ENCODE results near the gene SMYD3. TPM values are rescaled to one million over a fixed set of nuclear protein-coding genes. Genes with fewer than 3 reads are reported as not detected.

Gene SMYD3
- total RNA-seq, 6 experiments from 2014 or later = 6.3 to 10.0 (median 6.6) TPM

GRCh38 chr1:246041360-246041759 lies 465.7 kb downstream of the SMYD3 start:
- 72% methylated on average over 5 of the region's 5 CpGs for WGBS (ENCODE audit: insufficient coverage, low coverage, low lambda C conversion rate, missing lambda C conversion rate)
- no peak for ATAC-seq
- H3K27me3 ChIP-seq = no peaks in the 10 kb centered on the region
- no peaks in the 10 kb centered on the region for H3K36me3 ChIP-seq
- no peak overlapping the region for H3K27ac ChIP-seq
- no peak for DNase-seq
- intact Hi-C loops (cut with DNase I) = no loop called here
- no peaks in the 10 kb centered on the region for H3K4me1 ChIP-seq
- TF ChIP-seq POLR2A (IDR thresholded peaks at IDR 0.05) = no peak
- no peak for TF ChIP-seq CTCF (IDR thresholded peaks at IDR 0.05)
- H3K9me3 ChIP-seq = no peaks in the 10 kb centered on the region
- H3K4me3 ChIP-seq = no peak overlapping the region

- no peak for ATAC-seq
- 83% methylated on average over 14 of the region's 15 CpGs for WGBS (ENCODE audit: insufficient coverage, low coverage, low lambda C conversion rate, missing lambda C conversion rate)
- Histone ChIP-seq H3K4me3 (no peak overlapping the region), H3K27me3 (no peaks in the 10 kb centered on the region), H3K4me1 (no peaks in the 10 kb centered on the region), H3K9me3 (no peaks in the 10 kb centered on the region), H3K36me3 (no peaks in the 10 kb centered on the region), H3K27ac (no peak overlapping the region)
- no peak for DNase-seq
- intact Hi-C loops (cut with DNase I) = no loop called here
- TF ChIP-seq CTCF (IDR thresholded peaks at IDR 0.05) (no peak), POLR2A (IDR thresholded peaks at IDR 0.05) (no peak)
These were observed 466.7 kb downstream of the SMYD3 start for GRCh38 chr1:246040200-246040890.

GRCh38 chr1:246039584-246039983 lies 467.5 kb downstream of the SMYD3 start:
- Histone ChIP-seq H3K9me3 (no peaks in the 10 kb centered on the region), H3K4me1 (no peaks in the 10 kb centered on the region), H3K27ac (no peak overlapping the region), H3K4me3 (no peak overlapping the region), H3K27me3 (no peaks in the 10 kb centered on the region), H3K36me3 (no peaks in the 10 kb centered on the region)
- 73% methylated on average over 6 of the region's 6 CpGs for WGBS (ENCODE audit: insufficient coverage, low coverage, low lambda C conversion rate, missing lambda C conversion rate)
- ATAC-seq (no peak), DNase-seq (no peak)
- intact Hi-C loops (cut with DNase I) = no loop called here
- TF ChIP-seq CTCF (IDR thresholded peaks at IDR 0.05) = no peak
- no peak for TF ChIP-seq POLR2A (IDR thresholded peaks at IDR 0.05)

GRCh38 chr1:246037832-246038231 lies 469.2 kb downstream of the SMYD3 start:
- H3K27me3 ChIP-seq = no peaks in the 10 kb centered on the region
- no peak for TF ChIP-seq CTCF (IDR thresholded peaks at IDR 0.05)
- no peak for TF ChIP-seq POLR2A (IDR thresholded peaks at IDR 0.05)

More at GRCh38 chr1:246037832-246038231, 469.2 kb downstream of the SMYD3 start:
- Histone ChIP-seq H3K9me3 (no peaks in the 10 kb centered on the region), H3K4me1 (no peaks in the 10 kb centered on the region), H3K4me3 (no peak overlapping the region), H3K36me3 (no peaks in the 10 kb centered on the region), H3K27ac (no peak overlapping the region)
- no peak for ATAC-seq
- DNase-seq = no peak
- WGBS (ENCODE audit: insufficient coverage, low coverage, low lambda C conversion rate, missing lambda C conversion rate) = 64% methylated on average over 1 of the region's 1 CpG
- intact Hi-C loops (cut with DNase I) = no loop called here
